IPS-20b (cell line): Measurements from ENCODE around the gene ADAMTS9.
"Not testable (repeated sequence)": the region's sequence is repeated elsewhere in the genome, so short reads cannot be mapped to it uniquely, and the experiment has no call there.

Source experiments
- H3K27ac ChIP-seq: one replicate; pipeline ENCODE4 v1.5.1; 2013; ENCODE audit warnings: low read length
- H3K27me3 ChIP-seq: 2 replicates; pipeline ENCODE4 v1.6.1; 2013; ENCODE audit warnings: mild to moderate bottlenecking, low read length, inconsistent platforms; ENCODE audit not compliant: insufficient read depth
- H3K36me3 ChIP-seq: 2 replicates; pipeline ENCODE4 v1.6.1; 2013; ENCODE audit warnings: low read depth, mild to moderate bottlenecking, inconsistent platforms, low read length, moderate library complexity; ENCODE audit not compliant: insufficient read depth
- H3K4me1 ChIP-seq: 2 replicates; pipeline ENCODE4 v1.6.1; 2013; ENCODE audit warnings: mild to moderate bottlenecking, control low read depth, inconsistent platforms, low read length, moderate library complexity; ENCODE audit not compliant: insufficient read depth
- H3K4me3 ChIP-seq: 2 replicates; pipeline ENCODE4 v1.5.1; 2013; ENCODE audit warnings: mild to moderate bottlenecking, low read length, inconsistent platforms
- H3K9ac ChIP-seq: 2 replicates; pipeline ENCODE4 v1.6.1; 2013; ENCODE audit warnings: low read depth, mild to moderate bottlenecking, inconsistent platforms, low read length, moderate library complexity
- H3K9me3 ChIP-seq: 2 replicates; pipeline ENCODE4 v1.6.1; 2013; ENCODE audit warnings: mild to moderate bottlenecking, low read depth, low read length, inconsistent platforms; ENCODE audit not compliant: insufficient read depth

Gene ADAMTS9

GRCh38 chr3:64548200-64548889, 139.5 kb downstream of the ADAMTS9 start:
- Histone ChIP-seq H3K9ac (no peak overlapping the region), H3K9me3 (no peaks in the 10 kb centered on the region), H3K4me3 (no peak overlapping the region), H3K4me1 (no peaks in the 10 kb centered on the region), H3K27ac (no peak overlapping the region), H3K27me3 (no peaks in the 10 kb centered on the region), H3K36me3 (no peaks in the 10 kb centered on the region)

- Histone ChIP-seq H3K27me3 (no peaks in the 10 kb centered on the region), H3K9ac (no peak overlapping the region), H3K4me1 (no peaks in the 10 kb centered on the region), H3K4me3 (no peak overlapping the region), H3K9me3 (no peaks in the 10 kb centered on the region), H3K36me3 (no peaks in the 10 kb centered on the region), H3K27ac (no peak overlapping the region)
Observed at GRCh38 chr3:64546856-64547255, 140.9 kb downstream of the ADAMTS9 start.

DNA sequence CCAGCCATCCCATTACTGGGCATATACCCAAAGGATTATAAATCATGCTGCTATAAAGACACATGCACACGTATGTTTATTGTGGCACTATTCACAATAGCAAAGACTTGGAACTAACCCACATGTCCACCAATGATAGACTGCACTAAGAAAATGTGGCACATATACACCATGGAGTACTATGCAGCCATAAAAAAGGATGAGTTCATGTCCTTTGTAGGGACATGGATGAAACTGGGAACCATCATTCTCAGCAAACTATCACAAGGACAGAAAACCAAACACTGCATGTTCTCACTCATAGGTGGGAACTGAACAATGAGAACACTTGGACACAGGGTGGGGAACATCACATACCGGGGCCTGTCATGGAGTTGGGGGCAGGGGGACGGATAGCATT, 142.6 kb downstream of the ADAMTS9 start:
- H3K36me3 ChIP-seq: not testable (repeated sequence)

DNA sequence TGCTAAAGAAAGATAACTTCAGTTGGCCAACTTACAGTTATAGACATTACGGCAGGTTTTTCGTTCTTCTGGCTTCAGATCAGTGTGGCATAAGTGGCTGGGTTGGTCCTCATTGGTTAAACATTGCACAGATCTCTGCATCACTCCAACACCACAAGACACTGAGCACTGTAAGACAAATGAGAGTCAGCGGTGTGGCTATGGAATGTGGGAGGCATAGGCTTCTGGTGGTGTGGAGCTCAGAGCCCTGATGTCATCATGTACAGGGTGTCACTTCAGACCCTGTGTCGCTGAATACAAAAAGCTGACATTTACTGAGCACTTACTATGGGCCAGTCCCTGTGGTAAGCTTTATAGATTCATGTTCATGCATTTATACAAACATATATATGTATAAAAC, 146.0 kb downstream of the ADAMTS9 start:
- H3K27me3 ChIP-seq: no peaks in the 10 kb centered on the region
- H3K27ac ChIP-seq: no peak overlapping the region
- H3K9me3 ChIP-seq: no peaks in the 10 kb centered on the region
- H3K4me3 ChIP-seq: no peak overlapping the region
- no peaks in the 10 kb centered on the region for H3K4me1 ChIP-seq
- no peak overlapping the region for H3K9ac ChIP-seq
- H3K36me3 ChIP-seq: no peaks in the 10 kb centered on the region

More for the DNA sequence above, 142.6 kb downstream of the ADAMTS9 start:
- not testable (repeated sequence) for H3K27me3 ChIP-seq, H3K9me3 ChIP-seq, H3K9ac ChIP-seq, H3K4me1 ChIP-seq, H3K4me3 ChIP-seq, H3K27ac ChIP-seq

DNA sequence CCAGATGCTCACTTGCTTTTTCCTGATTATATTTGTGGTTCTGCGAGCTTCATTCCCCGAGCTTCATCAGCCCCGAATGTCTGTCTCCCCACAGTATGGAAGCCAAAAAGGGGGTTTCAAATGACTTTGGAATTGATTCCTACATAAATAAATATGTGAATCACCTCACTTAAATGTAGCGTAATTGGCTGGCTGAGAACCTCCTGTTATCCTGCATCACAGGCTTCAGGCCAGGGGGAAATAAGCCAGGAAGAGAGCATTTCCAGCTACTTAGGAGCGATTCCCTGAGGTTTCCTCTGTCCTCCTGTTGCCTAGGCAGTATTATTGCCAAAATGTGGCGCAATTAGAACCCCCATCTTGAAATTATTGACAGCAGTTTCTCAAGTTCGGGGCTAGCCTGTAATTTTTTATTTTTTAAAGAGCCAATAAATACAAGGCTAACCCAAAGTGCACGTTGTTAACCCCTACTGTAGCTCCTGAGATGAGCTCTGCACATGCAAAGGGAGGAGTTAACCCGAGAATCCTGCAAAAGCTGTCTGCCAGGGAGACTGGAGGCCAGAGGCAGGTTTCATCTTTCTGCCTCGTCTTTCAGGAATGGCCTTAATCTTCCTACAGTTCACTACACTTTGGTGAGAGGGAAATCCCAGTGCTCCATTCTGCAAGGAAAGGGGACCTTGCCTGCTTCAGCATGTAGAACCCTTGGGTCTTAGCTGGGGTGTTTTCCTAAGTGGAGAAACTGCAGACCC, 148.2 kb downstream of the ADAMTS9 start:
- Histone ChIP-seq H3K27me3 (peaks cover under 1% of the 10 kb centered on the region; the same call in 1 of the 2 replicates), H3K9ac (no peak overlapping the region), H3K27ac (no peak overlapping the region), H3K9me3 (no peaks in the 10 kb centered on the region), H3K4me3 (no peak overlapping the region), H3K4me1 (no peaks in the 10 kb centered on the region), H3K36me3 (no peaks in the 10 kb centered on the region)

DNA sequence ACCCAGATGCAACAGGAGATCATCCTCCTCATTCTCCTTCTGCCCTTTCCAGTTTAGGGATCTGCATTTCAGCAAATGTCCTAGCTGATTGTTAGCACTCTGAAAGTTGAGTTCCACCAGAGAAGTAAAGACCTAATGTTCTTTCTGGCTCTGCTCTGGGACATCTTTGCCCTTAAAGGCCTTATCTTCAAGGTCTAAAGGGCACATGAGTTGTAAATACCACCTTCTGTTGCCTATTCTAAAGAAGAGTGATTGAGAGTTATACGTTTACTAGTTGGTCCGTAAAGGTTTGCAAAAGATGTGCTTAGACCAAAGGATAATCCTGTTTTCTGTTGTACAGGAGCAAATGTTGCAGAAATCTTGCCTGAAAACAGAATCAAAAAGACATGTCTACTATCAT, 151.6 kb downstream of the ADAMTS9 start:
- no peak overlapping the region for H3K9ac ChIP-seq
- no peaks in the 10 kb centered on the region for H3K36me3 ChIP-seq
- no peaks in the 10 kb centered on the region for H3K4me1 ChIP-seq
- no peak overlapping the region for H3K4me3 ChIP-seq
- no peak overlapping the region for H3K27ac ChIP-seq
- no peaks in the 10 kb centered on the region for H3K9me3 ChIP-seq
- peaks cover 33% of the 10 kb centered on the region for H3K27me3 ChIP-seq

DNA sequence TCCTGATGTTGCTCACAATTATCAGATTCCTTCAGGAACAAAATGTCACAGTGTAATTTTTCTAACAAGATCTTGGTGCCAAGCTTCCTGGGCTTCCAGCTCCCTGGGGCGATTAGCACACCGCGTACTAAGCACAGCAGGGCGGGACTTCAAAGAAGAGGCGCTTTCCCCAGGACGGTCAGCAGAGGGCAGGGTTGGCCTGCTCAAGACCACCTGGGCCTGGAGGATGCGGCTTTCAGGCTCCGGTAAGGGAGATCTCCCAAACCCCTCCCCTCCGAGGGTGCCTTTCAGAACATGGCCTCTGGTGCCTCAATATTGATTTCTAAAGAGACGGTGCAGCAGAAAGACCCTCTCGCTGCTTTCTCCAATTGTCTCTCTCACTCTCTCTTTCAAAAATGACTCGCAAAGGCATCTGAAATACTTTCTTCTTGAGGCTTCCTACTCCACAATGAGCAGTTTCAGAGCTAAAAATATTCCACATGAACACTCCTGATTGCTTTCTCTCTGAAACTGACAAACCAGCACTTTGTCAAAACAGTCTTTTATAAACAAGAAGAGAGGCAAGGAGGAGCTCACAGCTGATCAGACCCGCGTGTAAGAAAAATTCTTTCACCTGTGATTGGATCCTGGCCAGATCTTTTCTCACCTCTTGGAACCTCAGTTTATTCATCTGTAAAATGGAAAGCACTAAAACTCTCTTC, 154.0 kb downstream of the ADAMTS9 start:
- Histone ChIP-seq H3K36me3 (no peaks in the 10 kb centered on the region), H3K4me1 (no peaks in the 10 kb centered on the region), H3K27ac (no peak overlapping the region), H3K9me3 (no peaks in the 10 kb centered on the region), H3K27me3 (peaks cover 34% of the 10 kb centered on the region), H3K4me3 (no peak overlapping the region), H3K9ac (no peak overlapping the region)

GRCh38 chr3:64530434-64531049, 157.3 kb downstream of the ADAMTS9 start:
- H3K9ac ChIP-seq: no peak overlapping the region
- H3K4me3 ChIP-seq: no peak overlapping the region
- no peaks in the 10 kb centered on the region for H3K9me3 ChIP-seq
- H3K27me3 ChIP-seq: peaks cover 34% of the 10 kb centered on the region
- H3K27ac ChIP-seq: no peak overlapping the region
- H3K4me1 ChIP-seq: no peaks in the 10 kb centered on the region
- no peaks in the 10 kb centered on the region for H3K36me3 ChIP-seq

- Histone ChIP-seq H3K4me3 (no peak overlapping the region), H3K27ac (no peak overlapping the region), H3K27me3 (no peaks in the 10 kb centered on the region), H3K4me1 (no peaks in the 10 kb centered on the region), H3K9ac (no peak overlapping the region), H3K9me3 (peaks cover 12% of the 10 kb centered on the region), H3K36me3 (no peaks in the 10 kb centered on the region)
Observed at GRCh38 chr3:64523324-64523723, 164.5 kb downstream of the ADAMTS9 start.

GRCh38 chr3:64520334-64520733, 167.5 kb downstream of the ADAMTS9 start:
- Histone ChIP-seq H3K9ac (no peak overlapping the region), H3K36me3 (no peaks in the 10 kb centered on the region), H3K4me3 (no peak overlapping the region), H3K27me3 (no peaks in the 10 kb centered on the region), H3K4me1 (no peaks in the 10 kb centered on the region), H3K27ac (no peak overlapping the region), H3K9me3 (peaks cover 12% of the 10 kb centered on the region)

- peaks cover 8% of the 10 kb centered on the region for H3K9me3 ChIP-seq
- no peaks in the 10 kb centered on the region for H3K36me3 ChIP-seq
- no peak overlapping the region for H3K27ac ChIP-seq
- no peaks in the 10 kb centered on the region for H3K4me1 ChIP-seq
- no peak overlapping the region for H3K4me3 ChIP-seq
- H3K27me3 ChIP-seq: no peaks in the 10 kb centered on the region
- H3K9ac ChIP-seq: no peak overlapping the region
Observed at GRCh38 chr3:64518950-64519349, 168.8 kb downstream of the ADAMTS9 start.
